ENCODE measurements around the gene KRTAP5-9.

DNA sequence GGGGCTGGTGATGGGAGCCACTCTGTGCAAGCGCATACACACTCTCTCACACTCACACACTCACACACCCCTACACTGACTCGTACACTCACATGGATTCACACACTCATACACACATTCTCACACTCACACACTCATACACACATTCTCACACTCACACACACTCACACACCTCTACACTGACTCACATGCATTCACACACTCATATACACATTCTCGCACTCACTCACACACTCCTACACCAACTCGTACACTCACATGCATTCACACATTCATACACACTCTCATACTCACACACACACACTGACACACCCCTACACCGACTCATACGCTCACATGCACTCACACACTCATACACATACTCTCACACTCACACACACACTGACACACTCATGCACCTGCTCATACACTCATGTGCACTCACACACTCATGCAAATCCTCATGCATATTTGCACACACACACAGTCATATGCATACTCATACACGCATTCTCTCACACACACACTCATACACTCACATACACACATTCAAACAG lies 29.3 kb downstream of the KRTAP5-9 start:
- TF ChIP-seq POLR2AphosphoS5 (IDR thresholded peaks at IDR 0.05) = no peak
- TF ChIP-seq, protein P1, sequence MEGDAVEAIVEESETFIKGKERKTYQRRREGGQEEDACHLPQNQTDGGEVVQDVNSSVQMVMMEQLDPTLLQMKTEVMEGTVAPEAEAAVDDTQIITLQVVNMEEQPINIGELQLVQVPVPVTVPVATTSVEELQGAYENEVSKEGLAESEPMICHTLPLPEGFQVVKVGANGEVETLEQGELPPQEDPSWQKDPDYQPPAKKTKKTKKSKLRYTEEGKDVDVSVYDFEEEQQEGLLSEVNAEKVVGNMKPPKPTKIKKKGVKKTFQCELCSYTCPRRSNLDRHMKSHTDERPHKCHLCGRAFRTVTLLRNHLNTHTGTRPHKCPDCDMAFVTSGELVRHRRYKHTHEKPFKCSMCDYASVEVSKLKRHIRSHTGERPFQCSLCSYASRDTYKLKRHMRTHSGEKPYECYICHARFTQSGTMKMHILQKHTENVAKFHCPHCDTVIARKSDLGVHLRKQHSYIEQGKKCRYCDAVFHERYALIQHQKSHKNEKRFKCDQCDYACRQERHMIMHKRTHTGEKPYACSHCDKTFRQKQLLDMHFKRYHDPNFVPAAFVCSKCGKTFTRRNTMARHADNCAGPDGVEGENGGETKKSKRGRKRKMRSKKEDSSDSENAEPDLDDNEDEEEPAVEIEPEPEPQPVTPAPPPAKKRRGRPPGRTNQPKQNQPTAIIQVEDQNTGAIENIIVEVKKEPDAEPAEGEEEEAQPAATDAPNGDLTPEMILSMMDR (IDR thresholded peaks at IDR 0.05) = no peak
